NCI-H2107 treated with DMSO at 0.1 percent for 48 hours (cell line): ENCODE measurements around the gene ARMH3.

Experiments
- DNase-seq: peaks from one replicate; lab custom pipeline; 2025; ENCODE audit not compliant: unreplicated experiment; lab: John Stamatoyannopoulos, UW

Gene ARMH3

GRCh38 chr10:101902032-101902819, 153.7 kb downstream of the ARMH3 start:
- peak; percentile 66 for DNase-seq

- peak; percentile 52 for DNase-seq
Measured at GRCh38 chr10:101901340-101901739, 154.6 kb downstream of the ARMH3 start.

GRCh38 chr10:101897633-101898032, 158.3 kb downstream of the ARMH3 start:
- peak; percentile 34 for DNase-seq

GRCh38 chr10:101896225-101896877, 159.6 kb downstream of the ARMH3 start:
- no peak for DNase-seq

GRCh38 chr10:101895781-101896180, 160.2 kb downstream of the ARMH3 start:
- no peak for DNase-seq

GRCh38 chr10:101894742-101895141, 161.2 kb downstream of the ARMH3 start:
- DNase-seq: no peak

GRCh38 chr10:101894266-101894665, 161.7 kb downstream of the ARMH3 start:
- no peak for DNase-seq

GRCh38 chr10:101893510-101894120, 162.4 kb downstream of the ARMH3 start:
- DNase-seq: no peak

- no peak for DNase-seq
Measured at GRCh38 chr10:101892782-101893391, 163.1 kb downstream of the ARMH3 start.

- DNase-seq: peak; percentile 27
Measured at GRCh38 chr10:101889256-101890210, 166.4 kb downstream of the ARMH3 start.

- DNase-seq: no peak
Measured at GRCh38 chr10:101888251-101888949, 167.6 kb downstream of the ARMH3 start.

GRCh38 chr10:101887775-101888174, 168.2 kb downstream of the ARMH3 start:
- DNase-seq: no peak

- no peak for DNase-seq
Measured at GRCh38 chr10:101886521-101887312, 169.3 kb downstream of the ARMH3 start.

GRCh38 chr10:101881036-101881774, 174.8 kb downstream of the ARMH3 start:
- no peak for DNase-seq

GRCh38 chr10:101880232-101880573, 175.8 kb downstream of the ARMH3 start:
- DNase-seq: no peak

GRCh38 chr10:101879456-101880231, 176.3 kb downstream of the ARMH3 start:
- no peak for DNase-seq

- DNase-seq: no peak
Measured at GRCh38 chr10:101878869-101879268, 177.1 kb downstream of the ARMH3 start.
